Skeletal muscle tissue (tissue), 4 donors: ENCODE data around the gene HTT-AS. TPM values are rescaled to one million over a fixed set of nuclear protein-coding genes. Genes with fewer than 3 reads are reported as not detected.
A peak's percentile ranks its signal among the peaks of the same experiment; 100 is the strongest.

Experiments used
- H3K27ac ChIP-seq: one replicate; pipeline ENCODE4 v1.7.0; 2013; ENCODE audit warnings: mild to moderate bottlenecking, low read depth, low read length, inconsistent platforms
- H3K27me3 ChIP-seq, 3 donors: one replicate each; pipeline ENCODE4 v1.7.0; 2013; ENCODE audit warnings: low read length in 3 of 3; ENCODE audit not compliant: control insufficient read depth in 3 of 3, insufficient read depth in 3 of 3
- H3K36me3 ChIP-seq, 3 donors: one replicate each; pipeline ENCODE4 v1.7.0; 2013; ENCODE audit warnings: low read length in 3 of 3; ENCODE audit not compliant: control insufficient read depth in 3 of 3, insufficient read depth in 3 of 3
- H3K4me1 ChIP-seq, 3 donors: one replicate each; pipeline ENCODE4 v1.7.0; 2013; ENCODE audit warnings: low read length in 3 of 3, mild to moderate bottlenecking in 3 of 3; ENCODE audit not compliant: control insufficient read depth in 3 of 3, insufficient read depth in 3 of 3
- H3K4me3 ChIP-seq, 3 donors: one replicate each; pipeline ENCODE4 v1.7.0; 2013; ENCODE audit warnings: low read length in 3 of 3
- H3K9ac ChIP-seq, 3 donors: one replicate each; pipeline ENCODE4 v1.7.0; 2013; ENCODE audit warnings: low read length in 3 of 3, mild to moderate bottlenecking in 3 of 3, moderate library complexity in 2 of 3, low read depth in 1 of 3
- H3K9me3 ChIP-seq, 3 donors: one replicate each; pipeline ENCODE4 v1.7.0; 2013; ENCODE audit warnings: low read length in 3 of 3; ENCODE audit not compliant: control insufficient read depth in 3 of 3
- total RNA-seq: library from RNA; depleted of rRNA; stranded (reverse); fragments of >200 nt; gene quantifications from one replicate; pipeline ENCODE4 v1.2.3, GENCODE V29; 2014
- donor health status: Osteomylitis.

HTT-AS gene
- total RNA-seq, 1 donor from 2014 or later: not detected

- Histone ChIP-seq H3K27ac (peak overlapping the region; percentile 87), H3K9me3 (no peaks in the 10 kb centered on the region), H3K4me3 (peak overlapping the region; percentile 92 to 95 (median 92)), H3K27me3 (no peaks in the 10 kb centered on the region), H3K36me3 (no peaks in the 10 kb centered on the region), H3K9ac (peak overlapping the region; percentile 85 to 92 (median 86)), H3K4me1 (peaks cover 9 to 31% (median 21%) of the 10 kb centered on the region in 3 donors)
Observed at GRCh38 chr4:3074846-3075651, 711 bp upstream of the HTT-AS start.

- H3K4me3 ChIP-seq: peak overlapping the region; percentile 68 to 78 (median 74)
- H3K4me1 ChIP-seq: peaks cover 9 to 24% (median 18%) of the 10 kb centered on the region in 3 donors
- H3K36me3 ChIP-seq: no peaks in the 10 kb centered on the region
- no peaks in the 10 kb centered on the region for H3K9me3 ChIP-seq
- no peaks in the 10 kb centered on the region for H3K27me3 ChIP-seq
- H3K27ac ChIP-seq: peak overlapping the region; percentile 47
- peak overlapping the region; percentile 51 to 78 (median 75) for H3K9ac ChIP-seq
Observed at GRCh38 chr4:3073158-3074077, 920 bp downstream of the HTT-AS start.

- Histone ChIP-seq H3K27ac (peak overlapping the region; percentile 41), H3K36me3 (no peaks in the 10 kb centered on the region), H3K9ac (no peak overlapping the region), H3K4me3 (no peak overlapping the region), H3K9me3 (no peaks in the 10 kb centered on the region), H3K27me3 (no peaks in the 10 kb centered on the region), H3K4me1 (peaks cover 9 to 22% (median 18%) of the 10 kb centered on the region in 3 donors)
Observed at GRCh38 chr4:3071811-3072210, 2.5 kb downstream of the HTT-AS start.

- no peaks in the 10 kb centered on the region for H3K36me3 ChIP-seq
- peaks cover 7 to 18% (median 8%) of the 10 kb centered on the region in 3 donors for H3K4me1 ChIP-seq
- H3K9me3 ChIP-seq: no peaks in the 10 kb centered on the region
- H3K9ac ChIP-seq: no peak overlapping the region
- H3K27ac ChIP-seq: no peak overlapping the region
- no peak overlapping the region for H3K4me3 ChIP-seq
- H3K27me3 ChIP-seq: no peaks in the 10 kb centered on the region
Observed at GRCh38 chr4:3070709-3071500, 3.4 kb downstream of the HTT-AS start.

- no peak overlapping the region for H3K9ac ChIP-seq
- no peak overlapping the region for H3K27ac ChIP-seq
- H3K4me3 ChIP-seq: no peak overlapping the region
- no peaks in the 10 kb centered on the region for H3K36me3 ChIP-seq
- no peaks in the 10 kb centered on the region for H3K27me3 ChIP-seq
- no peaks in the 10 kb centered on the region for H3K9me3 ChIP-seq
- H3K4me1 ChIP-seq: peaks cover 0 to 11% (median 5%) of the 10 kb centered on the region in 3 donors
Observed at GRCh38 chr4:3069661-3070199, 4.6 kb downstream of the HTT-AS start.

GRCh38 chr4:3067473-3068001 is 6.8 kb downstream of the HTT-AS start:
- Histone ChIP-seq H3K27ac (no peak overlapping the region), H3K9ac (no peak overlapping the region), H3K27me3 (no peaks in the 10 kb centered on the region)

GRCh38 chr4:3066836-3067400 is 7.4 kb downstream of the HTT-AS start:
- Histone ChIP-seq H3K27ac (no peak overlapping the region), H3K27me3 (no peaks in the 10 kb centered on the region), H3K4me1 (peaks cover 0 to 3% (median 0%) of the 10 kb centered on the region in 3 donors), H3K4me3 (no peak overlapping the region), H3K36me3 (no peaks in the 10 kb centered on the region), H3K9me3 (no peaks in the 10 kb centered on the region), H3K9ac (no peak overlapping the region)

More at GRCh38 chr4:3067473-3068001, 6.8 kb downstream of the HTT-AS start:
- Histone ChIP-seq H3K4me1 (peaks cover 0 to 6% (median 0%) of the 10 kb centered on the region in 3 donors), H3K36me3 (no peaks in the 10 kb centered on the region), H3K4me3 (no peak overlapping the region), H3K9me3 (no peaks in the 10 kb centered on the region)

- Histone ChIP-seq H3K9me3 (no peaks in the 10 kb centered on the region), H3K27me3 (no peaks in the 10 kb centered on the region), H3K4me1 (no peaks in the 10 kb centered on the region), H3K4me3 (no peak overlapping the region), H3K27ac (no peak overlapping the region), H3K9ac (no peak overlapping the region), H3K36me3 (no peaks in the 10 kb centered on the region)
Observed at GRCh38 chr4:3065551-3065950, 8.8 kb downstream of the HTT-AS start.

- Histone ChIP-seq H3K27me3 (no peaks in the 10 kb centered on the region), H3K36me3 (no peaks in the 10 kb centered on the region), H3K4me3 (no peak overlapping the region)
Observed at GRCh38 chr4:3062471-3062870, 11.9 kb downstream of the HTT-AS start.

More at GRCh38 chr4:3062471-3062870, 11.9 kb downstream of the HTT-AS start:
- Histone ChIP-seq H3K27ac (no peak overlapping the region), H3K9me3 (no peaks in the 10 kb centered on the region), H3K9ac (no peak overlapping the region), H3K4me1 (peaks cover 0 to 14% (median 5%) of the 10 kb centered on the region in 3 donors)
